OCI-LY1 (cell line): ENCODE results near the gene SPOCK2.

Source experiments
- EZH2 ChIP-seq: fragments of 200-600 bp; sonication (generic), shearing (Covaris generic); IDR thresholded peaks from 2 replicates; pipeline ENCODE4 v1.8.0; 2017; ENCODE audit warnings: borderline replicate concordance, mixed run types, mild to moderate bottlenecking, antibody characterized with exemption, low read length, moderate library complexity, mixed read lengths
- TF ChIP-seq, protein P1 (sequence below): fragments of 200-600 bp; sonication (generic), shearing (Covaris generic); IDR thresholded peaks from 2 replicates; pipeline ENCODE4 v1.5.1; 2017; ENCODE audit warnings: mild to moderate bottlenecking, antibody characterized with exemption, low read length, moderate library complexity, mixed read lengths

DNA sequence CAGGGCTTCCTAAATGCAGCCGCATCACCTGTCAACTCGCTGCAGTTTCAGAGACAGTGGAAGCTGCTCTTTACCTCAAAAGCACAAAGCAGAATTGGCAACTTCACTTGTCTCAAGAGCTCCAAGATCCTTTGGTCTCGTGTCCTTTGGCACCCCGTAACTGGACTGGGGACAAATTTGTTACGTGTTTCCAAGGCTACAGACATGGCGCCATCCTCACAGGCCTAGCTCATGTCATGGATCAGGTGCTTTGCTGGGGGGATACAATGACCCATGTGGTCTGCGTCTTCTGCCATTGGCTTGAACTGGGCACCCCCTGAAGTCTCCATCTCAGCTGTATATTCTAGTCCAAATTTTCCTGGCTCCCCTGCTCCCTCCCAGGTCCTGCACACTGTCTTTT lies 75.6 kb downstream of the SPOCK2 start:
- TF ChIP-seq, protein P1, sequence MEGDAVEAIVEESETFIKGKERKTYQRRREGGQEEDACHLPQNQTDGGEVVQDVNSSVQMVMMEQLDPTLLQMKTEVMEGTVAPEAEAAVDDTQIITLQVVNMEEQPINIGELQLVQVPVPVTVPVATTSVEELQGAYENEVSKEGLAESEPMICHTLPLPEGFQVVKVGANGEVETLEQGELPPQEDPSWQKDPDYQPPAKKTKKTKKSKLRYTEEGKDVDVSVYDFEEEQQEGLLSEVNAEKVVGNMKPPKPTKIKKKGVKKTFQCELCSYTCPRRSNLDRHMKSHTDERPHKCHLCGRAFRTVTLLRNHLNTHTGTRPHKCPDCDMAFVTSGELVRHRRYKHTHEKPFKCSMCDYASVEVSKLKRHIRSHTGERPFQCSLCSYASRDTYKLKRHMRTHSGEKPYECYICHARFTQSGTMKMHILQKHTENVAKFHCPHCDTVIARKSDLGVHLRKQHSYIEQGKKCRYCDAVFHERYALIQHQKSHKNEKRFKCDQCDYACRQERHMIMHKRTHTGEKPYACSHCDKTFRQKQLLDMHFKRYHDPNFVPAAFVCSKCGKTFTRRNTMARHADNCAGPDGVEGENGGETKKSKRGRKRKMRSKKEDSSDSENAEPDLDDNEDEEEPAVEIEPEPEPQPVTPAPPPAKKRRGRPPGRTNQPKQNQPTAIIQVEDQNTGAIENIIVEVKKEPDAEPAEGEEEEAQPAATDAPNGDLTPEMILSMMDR = no peak
- no peak for TF ChIP-seq EZH2
